ENCODE results near the gene TRIM41.
"Not testable (repeated sequence)": the region's sequence is repeated elsewhere in the genome, so short reads cannot be mapped to it uniquely, and the experiment has no call there.

TRIM41 gene

DNA sequence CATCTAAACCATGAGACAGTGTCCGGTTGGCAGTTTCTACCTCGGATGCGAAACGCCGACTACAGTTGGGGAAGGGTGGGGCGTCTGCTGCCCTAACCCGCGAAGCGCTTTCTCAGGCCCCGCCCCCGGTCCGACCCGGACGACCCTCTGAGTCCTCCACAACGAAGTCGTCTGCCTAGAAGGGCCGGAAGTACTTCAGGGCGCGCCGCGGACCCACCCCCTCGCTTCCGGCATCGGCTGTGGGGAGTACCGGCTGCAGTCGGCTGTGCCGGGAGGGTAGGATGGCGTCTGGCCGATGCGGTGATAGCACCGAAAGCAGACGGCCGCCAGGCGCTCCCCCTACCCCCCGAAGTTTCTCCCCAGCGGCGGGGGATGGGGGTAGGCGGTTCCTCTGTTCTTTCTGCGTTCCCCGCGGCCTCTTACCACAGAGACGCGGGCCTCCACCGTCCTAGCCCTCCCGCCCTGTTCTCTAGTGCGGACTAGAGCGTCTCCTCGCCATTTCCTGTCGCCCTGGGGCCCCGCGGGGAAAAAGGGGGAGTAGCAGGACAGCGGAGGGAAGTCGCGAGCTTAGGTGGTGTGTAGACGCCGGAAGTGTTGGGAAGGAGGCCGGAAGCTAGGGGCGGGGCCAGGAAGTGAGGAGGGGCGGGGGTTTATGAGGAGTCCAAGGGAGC is at the start of gene TRIM41:
Gene TRIM41, plus strand, starts transcription at position 224 of the 671 bp plus-strand sequence. CDS start 719 bp downstream, outside the sequence.
- DNase-seq: no peak

DNA sequence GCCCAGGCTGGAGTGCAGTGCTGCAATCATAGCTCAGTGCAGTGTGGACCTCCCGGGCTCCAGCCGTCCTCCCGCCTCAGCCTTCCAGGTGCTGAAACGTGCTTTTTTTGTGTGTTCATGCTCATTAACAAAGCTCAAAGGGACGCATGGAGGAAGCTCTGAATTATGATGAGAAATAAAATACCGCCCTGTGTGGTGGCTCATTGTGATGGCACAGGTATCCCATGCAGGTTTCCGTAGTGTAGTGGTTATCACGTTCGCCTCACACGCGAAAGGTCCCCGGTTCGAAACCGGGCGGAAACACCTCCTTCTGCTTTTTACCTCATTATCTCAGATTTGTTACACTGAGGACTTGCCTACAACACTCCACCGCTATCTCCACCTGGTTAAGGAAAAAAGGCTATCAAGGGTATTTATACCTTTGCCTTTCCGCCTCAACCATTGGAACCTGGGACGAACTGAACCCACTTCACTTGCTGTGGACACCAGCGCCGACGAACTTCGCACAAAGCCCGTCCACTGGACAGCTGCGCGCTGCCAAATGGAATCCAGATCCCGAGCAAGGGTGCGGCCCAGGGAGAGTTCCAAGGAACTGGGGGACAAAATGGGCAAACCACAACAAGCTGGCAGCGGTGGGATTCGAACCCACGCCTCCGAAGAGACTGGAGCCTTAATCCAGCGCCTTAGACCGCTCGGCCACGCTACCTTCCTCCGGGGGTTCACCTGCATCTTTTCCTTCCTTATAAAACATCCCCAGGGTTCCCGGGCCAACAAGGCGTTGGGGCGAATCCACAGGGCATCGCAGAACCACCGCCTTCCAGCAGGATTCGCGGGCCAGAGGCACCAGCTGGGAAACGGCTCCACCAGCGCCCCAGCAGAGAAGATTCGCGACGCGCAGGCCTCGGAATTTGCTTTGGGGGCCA is 49.4 kb upstream of the TRIM41 start:
- no peak for DNase-seq

DNA sequence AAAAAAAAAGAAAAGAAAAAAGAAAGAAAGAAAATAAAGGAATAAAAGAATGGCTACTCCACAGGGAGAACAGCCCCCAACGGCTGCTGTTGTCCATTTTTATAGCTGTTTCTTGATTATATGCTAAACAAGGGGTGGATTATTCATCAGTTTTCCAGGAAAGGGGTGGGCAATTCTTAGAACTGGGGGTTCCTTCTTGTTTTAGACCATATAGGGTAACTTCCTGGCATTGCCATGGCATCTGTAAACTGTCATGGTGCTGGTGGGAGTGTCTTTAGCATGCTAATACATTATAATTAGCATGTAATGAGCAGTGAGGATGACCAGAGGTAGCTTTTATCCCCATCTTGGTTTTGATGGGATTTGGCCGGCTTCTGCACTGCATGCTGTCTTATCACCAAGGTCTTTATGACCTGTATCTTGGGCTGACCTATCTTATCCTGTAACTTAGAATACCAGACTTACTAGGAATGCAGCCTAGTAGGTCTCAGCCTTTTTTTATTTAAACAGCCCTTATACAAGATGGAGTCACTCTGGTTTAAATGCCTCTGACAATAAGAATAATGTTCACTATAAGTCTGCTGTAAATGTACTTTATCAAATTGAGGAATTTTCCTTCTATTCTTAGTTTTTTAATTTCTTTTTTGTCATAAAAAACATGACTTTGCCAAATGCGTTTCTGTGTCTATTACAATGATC is 46.7 kb upstream of the TRIM41 start:
- DNase-seq: no peak

DNA sequence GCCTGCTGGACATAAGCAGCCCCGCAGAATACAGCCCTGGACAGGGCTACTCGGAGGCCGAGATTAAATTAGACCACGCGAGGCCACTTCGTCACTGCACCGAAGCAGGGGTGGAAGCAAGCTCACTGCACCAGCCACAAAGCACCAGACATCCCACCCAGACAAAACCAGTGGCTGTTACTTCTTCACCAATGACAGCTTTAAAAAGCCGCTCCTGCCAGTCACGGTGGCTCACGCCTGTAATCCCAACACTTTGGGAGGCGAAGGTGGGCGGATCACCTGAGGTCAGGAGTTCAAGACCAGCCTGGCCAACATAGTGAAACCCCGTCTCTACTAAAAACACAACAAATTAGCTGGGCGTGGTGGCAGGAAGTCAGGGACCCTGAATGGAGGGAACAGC is 45.5 kb upstream of the TRIM41 start:
- DNase-seq: not testable (repeated sequence)

DNA sequence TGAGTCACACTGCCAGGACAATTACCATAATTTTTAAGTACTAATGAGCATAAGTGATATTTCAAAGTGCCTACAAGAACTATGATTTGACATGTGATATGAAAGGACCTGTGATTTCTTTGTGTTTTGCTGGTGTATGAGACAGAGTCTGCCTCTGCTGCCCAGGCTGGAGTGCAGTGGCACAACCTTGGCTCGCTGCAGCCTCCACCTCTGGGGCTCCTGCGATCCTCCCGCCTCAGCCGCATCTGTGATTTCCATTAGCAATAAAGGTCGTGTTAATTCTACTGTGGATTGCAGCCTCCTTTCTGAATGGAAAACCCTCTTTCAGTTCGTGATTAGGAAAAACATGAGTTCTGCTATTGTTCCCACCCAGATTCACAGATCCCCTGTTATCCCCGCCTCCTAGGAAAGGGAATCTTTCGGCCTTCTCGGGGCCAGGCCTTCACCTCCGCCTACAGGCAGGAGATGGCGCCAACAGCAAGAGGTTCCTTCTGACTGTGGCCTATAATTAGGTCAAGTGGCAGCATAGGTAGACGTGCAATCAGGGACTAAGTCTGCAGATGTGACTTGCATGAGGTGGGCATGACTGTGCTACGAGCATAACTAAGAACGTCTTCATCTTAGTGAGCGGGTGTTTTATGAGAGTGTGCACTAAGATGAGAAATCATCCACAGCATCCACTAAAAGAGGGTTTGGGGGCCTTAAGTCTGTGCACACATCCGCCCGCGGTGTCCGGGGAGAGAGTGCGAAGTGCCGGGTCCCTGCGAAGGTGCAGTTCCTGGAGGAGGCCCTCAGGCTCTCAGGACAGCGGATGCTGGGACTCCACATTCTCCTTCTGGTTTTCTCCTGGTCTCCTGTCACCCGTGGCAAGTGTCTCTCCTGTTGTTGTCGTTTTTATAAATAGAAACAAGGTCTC is 41.2 kb upstream of the TRIM41 start:
- no peak for DNase-seq

DNA sequence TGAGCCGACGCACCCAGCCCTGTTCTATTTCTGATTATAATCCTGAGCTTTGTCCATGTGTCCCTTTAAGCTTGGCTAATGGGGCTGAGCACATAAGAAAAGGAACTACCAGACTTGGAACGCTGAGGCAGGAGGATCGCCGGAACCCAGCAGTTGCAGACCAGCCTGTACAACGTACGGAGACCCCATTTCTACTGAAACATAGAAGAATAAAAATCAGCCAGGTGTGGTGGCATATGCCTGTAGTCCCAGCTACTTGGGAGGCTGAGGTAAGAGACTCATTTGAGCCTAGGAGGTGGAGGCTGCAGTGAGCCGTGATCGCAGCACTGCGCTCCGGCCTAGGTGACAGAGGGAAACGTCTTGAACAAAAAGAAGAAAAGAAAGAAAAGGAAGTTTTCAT is 40.4 kb upstream of the TRIM41 start:
- no peak for DNase-seq

DNA sequence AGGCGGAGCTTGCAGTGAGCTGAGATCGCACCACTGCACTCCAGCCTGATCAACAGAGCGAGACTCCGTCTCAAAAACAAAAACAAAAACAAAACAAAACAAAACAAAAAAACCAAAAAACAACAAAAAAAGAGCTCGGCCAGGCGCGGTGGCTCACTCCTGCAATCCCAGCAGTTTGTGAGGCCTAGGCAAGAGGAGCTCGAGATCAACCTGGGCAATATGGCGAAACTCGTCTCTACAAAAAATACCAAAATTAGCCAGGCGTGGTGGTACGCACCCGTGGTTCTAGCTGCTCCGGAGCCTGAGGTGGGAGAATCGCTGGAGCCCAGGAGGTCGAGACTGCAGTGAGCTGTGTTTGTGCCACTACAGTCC is 38.2 kb upstream of the TRIM41 start:
- DNase-seq: no peak

DNA sequence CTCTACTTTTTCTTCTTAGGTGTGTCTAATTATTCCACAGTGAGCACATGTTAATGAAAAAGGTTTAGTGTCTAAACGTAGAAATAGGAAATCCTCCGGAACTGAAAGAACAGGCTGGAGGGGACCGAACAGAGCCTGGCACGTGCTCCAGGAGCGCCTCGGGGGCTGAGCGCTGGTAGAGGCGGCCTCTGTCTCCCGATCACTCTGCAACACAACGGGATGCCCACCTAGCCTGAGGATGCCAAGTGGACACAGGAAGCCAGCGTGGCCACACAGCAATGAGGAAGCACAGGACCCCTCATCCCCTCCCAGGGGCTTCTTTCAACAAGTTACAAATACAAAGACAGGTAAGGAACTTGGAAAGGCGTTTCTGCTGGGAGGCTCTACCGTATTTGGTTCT is 37.5 kb upstream of the TRIM41 start:
- no peak for DNase-seq

DNA sequence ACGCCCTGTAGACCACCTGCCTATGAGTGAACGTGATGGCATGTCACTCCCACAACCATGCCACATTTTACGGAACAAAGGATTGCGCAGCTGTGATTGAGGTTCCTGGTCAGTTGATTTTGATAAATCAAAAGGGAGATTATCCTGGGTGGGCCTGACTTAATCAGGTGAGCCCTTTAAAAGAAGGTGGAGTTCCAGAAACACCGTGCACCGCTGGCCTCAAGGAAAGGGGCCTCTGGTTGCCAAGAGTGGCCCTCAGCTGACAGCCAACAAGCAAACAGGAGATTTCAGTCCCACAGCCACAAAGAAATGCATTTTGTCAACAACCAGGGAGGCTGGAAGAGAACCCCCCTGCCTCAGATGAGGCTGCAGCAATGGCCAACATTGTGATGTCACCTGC is 37.1 kb upstream of the TRIM41 start:
- no peak for DNase-seq

DNA sequence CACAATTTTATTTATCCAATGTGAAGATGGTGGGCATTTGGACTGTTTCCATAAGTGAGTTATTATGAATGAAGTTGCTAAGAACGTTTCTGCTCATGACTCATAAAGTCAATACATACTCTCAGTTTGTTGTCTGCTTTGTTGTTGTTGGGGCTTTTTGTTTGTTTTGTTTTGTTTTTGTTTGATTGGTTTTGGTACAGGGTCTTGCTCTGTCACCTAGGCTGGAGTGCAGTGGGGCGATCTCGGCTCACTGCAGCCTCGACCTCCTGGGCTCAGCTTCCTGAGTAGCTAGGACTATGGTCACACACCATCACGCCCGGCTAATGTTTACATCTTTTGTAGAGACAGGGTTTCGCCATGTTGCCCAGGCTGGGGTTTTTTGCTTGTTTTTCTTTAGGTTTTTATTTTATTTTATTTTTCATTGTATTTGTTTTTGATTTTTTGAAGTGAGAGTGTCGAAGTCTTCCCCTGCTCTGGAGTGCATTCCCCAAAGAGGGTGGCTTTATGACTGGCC is 36.0 kb upstream of the TRIM41 start:
- no peak for DNase-seq

DNA sequence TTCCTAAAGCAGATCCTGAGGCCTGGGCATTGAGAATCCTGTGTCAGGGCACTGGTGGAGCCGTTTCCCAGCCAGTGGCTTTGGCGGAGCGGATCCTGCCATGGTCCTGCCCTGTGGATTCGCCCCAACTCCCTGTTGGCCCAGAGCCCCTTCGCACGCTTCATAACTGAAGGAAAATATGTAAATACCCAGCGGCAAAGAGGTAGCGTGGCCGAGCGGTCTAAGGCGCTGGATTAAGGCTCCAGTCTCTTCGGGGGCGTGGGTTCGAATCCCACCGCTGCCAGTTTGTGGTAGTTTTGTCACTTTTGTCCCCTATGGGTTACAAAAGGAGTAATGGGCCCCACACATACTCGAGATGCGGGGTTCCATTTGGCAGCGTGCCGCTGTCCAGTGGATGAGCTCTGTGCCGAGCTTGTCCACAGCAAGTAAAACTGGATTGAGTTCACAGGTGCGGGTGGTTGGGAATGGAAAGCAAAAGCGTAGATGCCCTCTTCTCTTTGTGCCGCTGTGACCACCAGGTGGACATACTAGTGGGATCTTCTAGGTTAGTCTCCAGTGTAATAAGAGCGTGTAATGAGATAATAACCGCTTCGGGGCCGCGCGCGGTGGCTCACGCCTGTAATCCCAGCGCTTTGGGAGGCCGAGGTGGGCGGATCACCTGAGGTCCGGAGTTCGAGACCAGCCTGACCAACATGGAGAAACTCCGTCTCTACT is 35.4 kb upstream of the TRIM41 start:
- DNase-seq: no peak

DNA sequence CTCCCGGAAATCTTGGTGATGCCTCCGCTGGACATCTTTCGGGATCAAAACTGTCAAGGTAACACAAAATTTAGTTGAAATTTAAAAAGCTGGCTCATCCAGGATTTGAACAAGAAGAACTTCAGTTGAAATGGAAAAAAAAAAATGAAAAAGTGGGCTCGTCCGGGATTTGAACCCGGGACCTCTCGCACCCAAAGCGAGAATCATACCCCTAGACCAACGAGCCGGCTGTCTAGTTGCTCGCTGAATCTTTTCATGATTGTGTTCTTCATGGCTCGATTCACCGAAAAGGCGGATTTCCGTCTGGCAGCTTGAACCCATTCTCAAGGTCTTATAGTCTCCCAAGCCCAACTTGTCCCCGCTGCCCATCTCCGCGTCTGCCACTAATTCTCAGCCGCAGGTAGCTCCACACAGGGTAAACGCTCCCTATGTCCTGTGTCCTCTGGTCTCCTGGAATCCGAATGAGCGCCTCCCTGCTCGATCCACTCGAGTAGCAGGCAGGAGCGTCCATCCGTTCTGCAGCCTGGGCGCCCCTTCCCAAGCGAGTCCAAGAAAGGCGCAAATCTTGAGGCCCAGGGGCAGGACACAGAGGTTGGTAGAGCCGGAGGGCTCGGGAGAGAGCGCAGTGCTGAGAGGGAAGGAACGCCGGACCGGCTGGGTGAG is 34.2 kb upstream of the TRIM41 start:
- DNase-seq: no peak

DNA sequence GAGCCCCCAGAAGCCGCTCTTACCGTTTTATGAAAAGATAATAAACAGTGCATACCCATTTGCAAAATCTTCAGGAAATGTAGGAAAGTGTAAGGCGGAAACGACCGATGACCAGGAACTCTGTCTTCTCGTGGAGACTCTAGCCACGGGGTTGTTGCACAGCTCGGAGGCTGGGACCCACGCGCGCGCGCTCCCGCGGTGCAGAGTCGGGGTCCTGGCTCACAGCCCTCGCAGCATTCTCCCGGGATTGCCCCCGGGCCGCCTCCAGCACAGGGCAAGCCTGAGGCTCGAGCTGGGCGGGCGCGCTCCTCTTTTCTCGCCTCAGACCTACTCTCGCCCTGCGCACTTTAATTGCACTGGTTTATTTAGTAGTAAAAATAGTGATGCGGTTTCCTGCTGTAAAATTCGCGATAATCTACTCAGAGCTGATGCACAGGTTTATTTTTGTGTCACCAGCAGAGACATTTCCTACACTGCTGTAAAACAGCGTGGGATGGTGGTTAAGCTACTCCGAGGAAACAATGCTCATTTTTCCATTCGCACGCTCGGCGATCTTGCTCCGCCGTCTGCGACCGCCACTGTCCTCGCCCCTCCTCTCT is 33.6 kb upstream of the TRIM41 start:
- DNase-seq: no peak

DNA sequence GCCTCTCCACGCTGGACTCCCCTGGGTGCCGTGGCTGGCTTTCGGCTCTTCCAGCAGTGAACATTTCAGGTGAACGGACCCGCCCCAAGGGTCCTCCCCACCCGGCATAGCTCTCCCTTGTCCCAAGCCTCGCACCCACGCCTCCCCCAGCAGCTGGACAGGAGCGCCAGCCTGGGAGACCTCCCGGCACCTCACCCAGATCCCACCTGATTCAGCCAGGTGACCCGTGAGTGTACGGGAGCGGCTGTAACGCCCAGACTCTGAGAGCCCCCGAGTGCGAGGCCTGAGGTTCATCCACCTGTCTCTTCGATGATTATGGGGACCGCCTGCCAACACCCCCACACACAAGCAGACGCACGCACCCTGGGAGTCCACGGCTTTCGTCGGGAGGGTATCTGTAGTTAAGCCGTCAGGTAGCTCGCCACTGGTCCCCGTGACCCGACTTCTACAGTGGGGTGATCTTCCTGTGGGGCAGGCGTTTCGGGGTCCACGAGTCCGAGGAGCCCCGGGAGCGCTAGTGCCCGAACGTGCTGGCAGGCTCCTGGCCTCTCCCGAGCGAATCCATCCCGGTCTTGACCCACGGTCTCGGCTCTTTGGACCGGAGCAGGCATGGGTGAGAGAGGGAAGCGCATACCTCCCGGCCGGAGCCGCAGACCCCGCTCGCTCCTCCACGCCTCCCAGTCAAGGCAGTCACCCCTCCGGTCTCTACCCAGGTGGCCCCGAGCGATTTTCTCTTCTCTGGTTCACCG is 32.9 kb upstream of the TRIM41 start:
- no peak for DNase-seq

DNA sequence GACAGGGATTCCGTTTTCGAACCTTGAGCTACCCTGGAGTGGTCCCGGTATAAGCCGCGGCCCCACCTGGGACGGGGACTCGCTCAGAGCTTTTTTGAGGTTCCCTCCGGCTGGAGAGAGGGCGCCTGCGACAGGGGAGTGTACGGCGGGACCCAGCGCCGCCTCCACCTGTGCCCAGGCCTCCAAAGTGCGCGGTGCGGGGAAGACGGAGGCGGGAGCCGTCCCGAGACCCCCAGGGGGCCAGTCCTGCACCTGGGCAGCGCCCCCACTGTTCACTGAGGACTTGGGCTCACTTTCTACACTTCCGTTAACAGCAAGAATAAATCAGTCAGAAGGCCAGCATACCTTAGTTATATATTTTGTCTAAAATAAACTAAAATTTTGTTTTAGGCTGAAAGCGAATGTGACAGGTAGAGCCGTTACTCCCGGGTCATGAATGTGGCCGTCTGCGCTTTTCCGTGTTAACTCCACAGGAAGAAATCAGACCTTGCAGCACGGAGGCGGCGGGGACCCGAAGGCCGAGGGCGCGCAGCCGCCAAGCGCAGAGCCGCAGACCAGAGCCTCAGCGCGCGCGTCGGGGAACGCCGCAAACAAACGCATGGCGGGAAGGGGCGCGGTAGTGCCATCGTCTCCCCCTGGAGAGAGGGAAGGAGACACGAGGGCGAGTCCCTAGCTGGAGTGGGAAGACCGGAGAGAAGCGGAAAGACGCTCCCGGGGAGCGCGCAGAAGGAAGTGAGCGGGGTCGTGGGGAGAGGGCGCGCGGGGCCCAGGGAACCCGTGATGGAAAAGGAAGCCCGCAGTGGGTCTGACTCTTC is 32.2 kb upstream of the TRIM41 start:
- DNase-seq: no peak

DNA sequence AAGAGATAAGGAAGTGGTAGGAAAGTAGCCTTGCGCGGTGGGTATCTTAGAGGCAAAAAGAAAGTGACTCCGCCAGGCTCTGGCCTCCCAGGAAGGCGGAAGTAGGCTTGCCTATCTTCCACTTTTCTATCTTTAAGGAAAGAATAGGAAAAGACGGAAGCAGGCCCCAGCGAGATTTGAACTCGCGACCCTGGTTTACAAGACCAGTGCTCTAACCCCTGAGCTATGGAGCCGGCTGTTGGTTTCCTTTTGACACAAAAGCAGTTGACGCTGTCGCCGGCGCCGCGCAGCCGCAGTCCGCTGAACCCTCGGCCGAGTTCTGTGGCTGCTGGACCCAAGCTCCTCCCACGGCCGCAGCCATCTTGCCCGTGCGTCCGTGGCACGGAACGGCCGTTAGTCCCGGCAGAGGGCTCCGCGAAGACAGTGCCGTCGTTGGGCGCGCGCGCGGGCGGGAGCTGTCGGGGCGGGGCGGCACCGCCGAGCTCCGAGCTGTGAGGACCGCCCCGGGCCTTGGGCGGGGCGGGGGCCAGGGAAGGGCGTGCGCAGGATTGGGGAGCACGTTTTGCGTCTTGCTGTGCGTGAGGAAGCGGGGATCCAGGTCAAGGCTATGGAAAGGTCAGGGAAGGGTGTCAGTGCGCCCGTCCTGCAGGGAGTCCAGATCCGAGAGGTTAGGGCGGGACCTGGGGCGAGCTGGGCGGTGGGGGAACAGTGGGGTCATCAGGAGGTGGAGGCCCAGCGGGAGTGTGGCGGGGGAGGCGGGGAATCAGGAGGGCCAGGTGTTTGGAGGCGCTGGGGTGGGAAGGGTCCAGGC is 31.4 kb upstream of the TRIM41 start:
- no peak for DNase-seq

DNA sequence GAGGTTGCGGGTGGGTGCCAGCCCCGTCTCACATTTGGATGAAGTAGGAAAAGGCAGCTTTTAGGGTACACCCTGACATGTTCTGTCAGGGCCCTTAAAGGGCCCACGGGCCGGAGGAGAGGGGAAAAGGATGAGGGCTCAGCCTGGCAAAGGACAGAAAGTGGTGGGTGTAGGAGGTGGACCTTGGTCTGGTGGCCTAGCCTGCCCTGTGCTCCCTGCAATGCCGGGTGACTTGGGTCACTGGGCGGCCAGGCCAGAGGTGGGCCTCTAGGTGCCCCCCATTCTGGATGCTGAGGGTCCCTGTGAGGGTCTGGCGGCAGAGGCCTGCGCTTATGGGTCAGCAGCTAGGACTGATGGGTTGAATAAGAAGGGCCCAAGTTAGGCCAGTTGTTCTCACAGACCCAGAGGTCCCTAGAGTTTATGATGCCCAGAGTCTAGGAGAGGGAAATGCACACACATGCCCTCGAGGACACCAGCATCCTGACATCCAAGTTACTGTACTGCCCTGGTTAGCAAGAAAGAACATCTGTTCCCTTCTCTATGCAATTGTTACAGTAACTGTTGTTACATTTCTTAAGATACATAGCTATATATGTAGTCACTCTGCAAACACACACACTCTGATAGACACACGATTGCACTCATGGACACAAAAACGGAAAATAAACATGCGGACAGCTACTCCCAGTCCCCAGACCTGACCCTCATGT is 30.6 kb upstream of the TRIM41 start:
- DNase-seq: no peak

All from NCI-H2171 (cell line).